Measurements from ENCODE around the gene DEDD2. TPM values are rescaled to one million over a fixed set of nuclear protein-coding genes. Genes with fewer than 3 reads are reported as not detected.

DEDD2 gene
- total RNA-seq, 4 donors from 2014 or later, result 33.9 to 56.2 (median 40.3) TPM

- Histone ChIP-seq H3K4me1 (peaks cover 0 to 20% (median 10%) of the 10 kb centered on the region in 4 donors), H3K27ac (peak overlapping the region in 1 of 4 donors; percentile 13), H3K9me3 (no peaks in the 10 kb centered on the region), H3K4me3 (peak overlapping the region; percentile 27 to 52 (median 40)), H3K36me3 (no peaks in the 10 kb centered on the region), H3K27me3 (peaks cover 3 to 90% of the 10 kb centered on the region in 2 donors)
- DNase-seq (ENCODE audit: low spot score in 2 of 2), result no peak
- WGBS, 2 donors, result 0 to 2% methylated on average over 14 to 31 of the region's 31 CpGs
- no peak for TF ChIP-seq EP300 (IDR thresholded peaks at IDR 0.05)
- TF ChIP-seq POLR2A (IDR thresholded peaks at IDR 0.05), result no peak
- TF ChIP-seq, protein P1, sequence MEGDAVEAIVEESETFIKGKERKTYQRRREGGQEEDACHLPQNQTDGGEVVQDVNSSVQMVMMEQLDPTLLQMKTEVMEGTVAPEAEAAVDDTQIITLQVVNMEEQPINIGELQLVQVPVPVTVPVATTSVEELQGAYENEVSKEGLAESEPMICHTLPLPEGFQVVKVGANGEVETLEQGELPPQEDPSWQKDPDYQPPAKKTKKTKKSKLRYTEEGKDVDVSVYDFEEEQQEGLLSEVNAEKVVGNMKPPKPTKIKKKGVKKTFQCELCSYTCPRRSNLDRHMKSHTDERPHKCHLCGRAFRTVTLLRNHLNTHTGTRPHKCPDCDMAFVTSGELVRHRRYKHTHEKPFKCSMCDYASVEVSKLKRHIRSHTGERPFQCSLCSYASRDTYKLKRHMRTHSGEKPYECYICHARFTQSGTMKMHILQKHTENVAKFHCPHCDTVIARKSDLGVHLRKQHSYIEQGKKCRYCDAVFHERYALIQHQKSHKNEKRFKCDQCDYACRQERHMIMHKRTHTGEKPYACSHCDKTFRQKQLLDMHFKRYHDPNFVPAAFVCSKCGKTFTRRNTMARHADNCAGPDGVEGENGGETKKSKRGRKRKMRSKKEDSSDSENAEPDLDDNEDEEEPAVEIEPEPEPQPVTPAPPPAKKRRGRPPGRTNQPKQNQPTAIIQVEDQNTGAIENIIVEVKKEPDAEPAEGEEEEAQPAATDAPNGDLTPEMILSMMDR (IDR thresholded peaks at IDR 0.05), result no peak
These were observed 40.9 kb downstream of the DEDD2 start for GRCh38 chr19:42176649-42176989.

DNA sequence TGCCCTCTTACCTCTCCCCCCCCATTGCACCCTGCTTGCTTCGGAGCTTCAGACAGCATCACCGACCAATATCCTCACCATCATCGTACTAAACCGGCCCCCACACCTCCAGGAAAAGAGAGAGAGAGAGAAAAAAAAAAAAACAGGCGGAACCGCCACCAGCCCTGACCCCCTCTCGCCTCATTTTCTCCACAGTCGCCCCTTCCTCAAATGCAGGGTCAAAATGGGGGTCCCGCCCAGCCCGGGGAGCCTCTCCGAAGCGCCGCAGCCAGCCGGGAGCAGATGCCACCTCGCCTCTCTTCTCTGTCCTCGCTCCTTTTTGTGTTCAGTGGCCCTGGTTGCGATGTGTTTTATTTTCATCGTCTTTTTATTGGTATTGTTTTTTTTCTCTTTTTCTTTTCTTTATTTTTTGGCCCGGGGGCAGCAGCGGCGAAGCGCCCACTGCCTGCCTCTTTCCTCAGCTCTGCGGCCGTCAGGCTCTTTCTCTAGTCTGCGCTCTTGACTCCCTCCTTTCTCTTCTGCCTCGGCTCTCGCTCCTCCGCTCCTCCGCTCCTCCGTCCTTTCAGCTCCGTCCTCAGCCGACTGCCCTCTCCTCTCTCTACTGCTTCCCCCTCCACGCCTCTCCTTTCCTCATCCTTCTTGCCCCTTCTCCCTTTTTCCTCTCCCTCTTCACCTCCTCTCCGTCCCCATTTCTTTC lies 41.4 kb downstream of the DEDD2 start:
- Histone ChIP-seq H3K4me1 (peaks cover 0 to 20% (median 10%) of the 10 kb centered on the region in 4 donors), H3K27me3 (peaks cover 3 to 89% of the 10 kb centered on the region in 2 donors)
- WGBS, 2 donors, result 2% methylated on average over 34 of the region's 34 CpGs

DNA sequence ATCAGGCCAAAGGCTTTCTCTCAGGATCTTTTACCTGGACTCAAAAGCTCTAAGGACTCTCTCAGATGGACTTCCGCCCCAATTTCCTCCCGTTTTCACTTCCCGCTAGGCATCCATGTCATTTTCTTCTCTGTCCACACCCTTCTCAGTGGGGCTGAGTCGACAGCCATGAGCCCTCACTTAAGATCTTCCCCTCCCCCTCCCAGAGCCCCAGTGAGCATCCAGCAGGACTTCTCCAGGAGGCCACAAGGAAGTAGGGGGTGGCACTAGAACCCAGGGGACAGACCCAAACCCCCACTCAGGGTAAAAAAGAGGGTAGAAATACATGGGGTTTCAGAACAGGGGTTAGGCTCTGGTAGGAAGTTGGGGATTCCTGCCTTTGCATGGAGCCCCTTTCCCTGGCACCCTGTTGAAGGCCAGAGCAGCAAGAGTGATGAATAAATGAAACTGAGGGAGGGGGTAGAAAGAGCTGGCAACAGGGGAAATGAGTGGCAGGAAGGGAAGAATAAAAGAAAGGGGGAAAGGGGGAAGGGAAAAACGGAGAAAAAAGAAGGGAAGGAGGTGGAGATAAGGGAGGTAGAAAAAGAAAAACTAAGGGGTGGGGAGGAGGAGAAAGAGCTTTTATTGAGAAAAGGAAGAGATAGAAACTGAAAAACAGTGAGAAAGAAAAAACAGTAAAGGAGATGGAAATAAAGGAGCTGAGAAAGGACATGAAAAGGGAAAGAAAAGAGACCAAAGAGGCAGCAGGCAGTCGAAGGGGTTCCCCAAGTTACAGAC lies 42.3 kb downstream of the DEDD2 start:
- H3K4me3 ChIP-seq, result no peak overlapping the region
- H3K27ac ChIP-seq, result no peak overlapping the region
- no peak for DNase-seq (ENCODE audit: low spot score in 2 of 2)
- TF ChIP-seq EP300 (IDR thresholded peaks at IDR 0.05), result no peak
- no peak for TF ChIP-seq POLR2A (IDR thresholded peaks at IDR 0.05)
- TF ChIP-seq, protein P1 (IDR thresholded peaks at IDR 0.05), result no peak
- no peaks in the 10 kb centered on the region for H3K36me3 ChIP-seq
- peaks cover 0 to 20% (median 10%) of the 10 kb centered on the region in 4 donors for H3K4me1 ChIP-seq
- WGBS, 2 donors, result 39 to 45% methylated on average over 6 of the region's 6 CpGs
- H3K27me3 ChIP-seq, result peaks cover 3 to 80% of the 10 kb centered on the region in 2 donors
- no peaks in the 10 kb centered on the region for H3K9me3 ChIP-seq

More for the DNA sequence above, 41.4 kb downstream of the DEDD2 start:
- Histone ChIP-seq H3K36me3 (no peaks in the 10 kb centered on the region), H3K4me3 (peak overlapping the region; percentile 27 to 52 (median 40)), H3K9me3 (no peaks in the 10 kb centered on the region), H3K27ac (peak overlapping the region in 1 of 4 donors; percentile 13)
- DNase-seq (ENCODE audit: low spot score in 2 of 2), result no peak
- TF ChIP-seq, protein P1 (IDR thresholded peaks at IDR 0.05), result no peak
- no peak for TF ChIP-seq POLR2A (IDR thresholded peaks at IDR 0.05)
- no peak for TF ChIP-seq EP300 (IDR thresholded peaks at IDR 0.05)

GRCh38 chr19:42174188-42174587 lies 43.3 kb downstream of the DEDD2 start:
- peaks cover 0 to 20% (median 10%) of the 10 kb centered on the region in 4 donors for H3K4me1 ChIP-seq
- H3K9me3 ChIP-seq, result no peaks in the 10 kb centered on the region
- no peak for DNase-seq (ENCODE audit: low spot score in 2 of 2)
- no peak overlapping the region for H3K4me3 ChIP-seq
- TF ChIP-seq EP300 (IDR thresholded peaks at IDR 0.05) (no peak), POLR2A (IDR thresholded peaks at IDR 0.05) (no peak)
- TF ChIP-seq, protein P1 (IDR thresholded peaks at IDR 0.05), result no peak
- H3K27ac ChIP-seq, result no peak overlapping the region
- 91 to 92% methylated on average over 11 of the region's 11 CpGs for WGBS, 2 donors
- H3K27me3 ChIP-seq, result peaks cover 0 to 70% of the 10 kb centered on the region in 2 donors
- no peaks in the 10 kb centered on the region for H3K36me3 ChIP-seq

- no peaks in the 10 kb centered on the region for H3K36me3 ChIP-seq
- no peak for DNase-seq (ENCODE audit: low spot score in 2 of 2)
- peaks cover 0 to 65% of the 10 kb centered on the region in 2 donors for H3K27me3 ChIP-seq
- no peak overlapping the region for H3K27ac ChIP-seq
- H3K9me3 ChIP-seq, result no peaks in the 10 kb centered on the region
- 75 to 78% methylated on average over 5 of the region's 5 CpGs for WGBS, 2 donors
- no peak overlapping the region for H3K4me3 ChIP-seq
- TF ChIP-seq POLR2A (IDR thresholded peaks at IDR 0.05) (no peak), EP300 (IDR thresholded peaks at IDR 0.05) (no peak)
- TF ChIP-seq, protein P1 (IDR thresholded peaks at IDR 0.05), result no peak
- H3K4me1 ChIP-seq, result peaks cover 0 to 20% (median 10%) of the 10 kb centered on the region in 4 donors
These were observed 43.8 kb downstream of the DEDD2 start for GRCh38 chr19:42173695-42174094.
